ENCODE measurements around the gene RAB10. TPM values are rescaled to one million over a fixed set of nuclear protein-coding genes. Genes with fewer than 3 reads are reported as not detected.

Gene RAB10
- total RNA-seq, 1 donor from 2014 or later = 86.5 TPM

- DNase-seq (ENCODE audit: low spot score in 2 of 2, unreplicated experiment in 2 of 2) = peak; percentile 40 to 75
- Mint-ChIP-seq H3K4me3 (peak overlapping the region; percentile 94), H3K4me1 (peaks cover 28% of the 10 kb centered on the region), H3K36me3 (no peaks in the 10 kb centered on the region), H3K27ac (peak overlapping the region; percentile 99), H3K27me3 (ENCODE audit: low read depth) (no peaks in the 10 kb centered on the region), H3K9me3 (no peaks in the 10 kb centered on the region)
- TF ChIP-seq CTCF (IDR thresholded peaks at IDR 0.05; ENCODE audit: unreplicated experiment) = no peak
Observed at GRCh38 chr2:26033270-26033817, 540 bp upstream of the RAB10 start.

GRCh38 chr2:26034637-26034992 is 731 bp downstream of the RAB10 start:
- H3K27me3 Mint-ChIP-seq (ENCODE audit: low read depth) = no peaks in the 10 kb centered on the region
- peaks cover 28% of the 10 kb centered on the region for H3K4me1 Mint-ChIP-seq
- DNase-seq (ENCODE audit: low spot score in 2 of 2, unreplicated experiment in 2 of 2) = no peak
- H3K4me3 Mint-ChIP-seq = peak overlapping the region; percentile 94
- H3K36me3 Mint-ChIP-seq = no peaks in the 10 kb centered on the region
- no peaks in the 10 kb centered on the region for H3K9me3 Mint-ChIP-seq
- TF ChIP-seq CTCF (IDR thresholded peaks at IDR 0.05; ENCODE audit: unreplicated experiment) = no peak
- peak overlapping the region; percentile 97 for H3K27ac Mint-ChIP-seq

- Mint-ChIP-seq H3K27me3 (ENCODE audit: low read depth) (no peaks in the 10 kb centered on the region), H3K9me3 (no peaks in the 10 kb centered on the region), H3K27ac (peak overlapping the region; percentile 97), H3K4me3 (peak overlapping the region; percentile 94), H3K4me1 (peaks cover 28% of the 10 kb centered on the region), H3K36me3 (no peaks in the 10 kb centered on the region)
- DNase-seq (ENCODE audit: low spot score in 2 of 2, unreplicated experiment in 2 of 2) = no peak
- TF ChIP-seq CTCF (IDR thresholded peaks at IDR 0.05; ENCODE audit: unreplicated experiment) = no peak
Observed at GRCh38 chr2:26035090-26035743, 1.3 kb downstream of the RAB10 start.

- no peak overlapping the region for H3K27ac Mint-ChIP-seq
- peaks cover 27% of the 10 kb centered on the region for H3K4me1 Mint-ChIP-seq
- no peaks in the 10 kb centered on the region for H3K9me3 Mint-ChIP-seq
- H3K27me3 Mint-ChIP-seq (ENCODE audit: low read depth) = no peaks in the 10 kb centered on the region
- DNase-seq (ENCODE audit: low spot score in 2 of 2, unreplicated experiment in 2 of 2) = no peak
- no peak for TF ChIP-seq CTCF (IDR thresholded peaks at IDR 0.05; ENCODE audit: unreplicated experiment)
- no peak overlapping the region for H3K4me3 Mint-ChIP-seq
- H3K36me3 Mint-ChIP-seq = peaks cover 6% of the 10 kb centered on the region
Observed at GRCh38 chr2:26039603-26040323, 5.9 kb downstream of the RAB10 start.

GRCh38 chr2:26043109-26043508 is 9.2 kb downstream of the RAB10 start:
- Mint-ChIP-seq H3K27ac (no peak overlapping the region), H3K9me3 (peaks cover 4% of the 10 kb centered on the region), H3K36me3 (peaks cover 15% of the 10 kb centered on the region), H3K4me1 (peaks cover 10% of the 10 kb centered on the region), H3K27me3 (ENCODE audit: low read depth) (no peaks in the 10 kb centered on the region), H3K4me3 (no peak overlapping the region)
- no peak for DNase-seq (ENCODE audit: low spot score in 2 of 2, unreplicated experiment in 2 of 2)
- no peak for TF ChIP-seq CTCF (IDR thresholded peaks at IDR 0.05; ENCODE audit: unreplicated experiment)

Measured in mesothelial cell of epicardium (in vitro differentiated cells).